Measurements from ENCODE around the gene DNAH2.

Gene DNAH2

DNA sequence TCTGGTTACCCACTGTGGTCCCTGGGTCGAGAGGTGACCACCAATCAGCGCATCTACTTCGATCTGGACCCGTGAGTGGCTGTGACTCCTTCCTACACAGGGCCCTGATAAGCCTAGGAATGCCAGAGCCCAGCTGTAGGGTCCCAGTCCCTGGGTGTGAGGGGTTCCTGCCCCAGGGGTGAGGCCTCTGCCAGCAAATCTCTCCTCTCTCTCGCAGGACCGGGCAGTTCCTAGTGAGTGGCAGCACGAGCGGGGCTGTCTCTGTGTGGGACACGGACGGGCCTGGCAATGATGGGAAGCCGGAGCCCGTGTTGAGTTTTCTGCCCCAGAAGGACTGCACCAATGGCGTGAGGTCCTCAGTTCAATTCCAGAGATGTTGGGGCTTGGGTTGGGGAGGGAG is 14.8 kb upstream of the DNAH2 start:
- no peak for DNase-seq

DNA sequence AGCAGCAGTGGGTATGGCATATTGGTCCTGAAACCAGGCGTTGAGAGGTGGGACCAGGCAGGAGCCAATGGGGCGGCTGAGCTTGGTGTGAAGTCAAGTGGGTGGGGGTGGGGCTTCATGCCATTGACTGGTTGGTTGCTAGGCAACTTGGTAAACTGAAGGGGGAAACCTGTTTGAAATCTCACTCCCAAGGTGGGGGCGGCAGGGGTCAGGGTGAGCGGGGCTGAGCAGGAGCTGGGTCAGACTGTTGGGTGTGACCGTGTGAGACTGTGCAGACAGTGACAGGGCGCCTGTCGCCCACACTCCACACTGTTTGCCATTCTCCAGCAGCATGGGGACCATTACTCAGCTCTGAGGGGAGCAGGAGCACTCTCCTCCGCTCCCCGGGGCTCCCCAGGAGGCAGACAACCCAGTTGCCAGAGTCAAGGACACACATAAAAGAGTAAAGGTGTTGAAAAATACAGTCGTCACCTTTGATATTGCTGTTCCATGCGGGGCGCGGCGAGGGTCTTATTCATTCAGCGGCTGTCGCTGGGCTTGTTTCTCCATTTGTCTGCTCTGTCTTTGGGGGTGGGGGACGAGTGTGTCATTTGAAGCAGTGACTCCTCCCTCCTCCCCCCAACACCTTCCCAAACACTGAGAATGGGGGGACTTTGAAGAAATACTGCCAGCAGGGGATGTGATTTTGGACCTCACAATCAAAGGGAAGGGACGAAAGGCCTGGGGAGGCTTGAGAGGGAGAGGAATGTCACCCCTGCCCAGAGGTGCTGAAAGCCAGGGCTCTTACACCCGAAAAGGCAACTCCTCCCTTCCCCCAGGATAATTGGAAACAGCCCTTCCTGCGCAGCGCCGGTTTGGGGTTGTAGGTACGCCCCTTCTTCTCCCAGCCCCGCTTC is 13.7 kb upstream of the DNAH2 start:
- no peak for DNase-seq

DNA sequence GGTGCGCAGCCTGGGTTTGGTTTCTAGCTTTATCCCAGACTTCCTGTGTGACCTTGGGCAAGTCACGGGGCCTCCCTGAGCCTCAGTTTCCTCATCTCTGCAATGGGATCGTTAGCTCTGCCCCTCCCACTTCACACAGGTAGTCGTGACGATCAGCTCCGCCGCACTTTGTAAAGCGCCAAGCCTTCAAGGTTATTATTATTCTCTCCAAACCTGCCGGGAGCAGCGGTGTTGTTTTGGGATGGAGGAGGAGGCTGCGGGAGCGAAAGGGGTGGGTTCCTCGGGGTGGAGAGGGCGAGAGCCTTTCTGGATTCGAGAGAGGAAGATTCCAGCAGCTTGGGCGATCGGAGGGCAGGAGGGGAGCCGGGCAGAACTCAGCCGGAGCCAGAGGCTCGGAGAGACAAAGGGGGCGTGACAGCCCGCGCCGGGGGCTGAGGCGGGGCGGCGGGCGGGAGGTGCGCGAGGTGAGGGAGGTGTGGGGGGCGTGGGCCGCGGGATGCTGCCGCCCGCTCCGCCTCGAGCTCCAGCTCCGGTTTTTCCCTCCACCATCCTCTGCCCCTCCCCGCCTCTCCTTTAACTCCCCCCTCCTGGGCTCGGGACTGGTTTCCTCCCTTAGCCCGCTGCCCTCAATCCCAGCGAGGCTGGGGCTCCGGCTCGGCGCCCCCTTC is 12.8 kb upstream of the DNAH2 start, which contains the start of gene EFNB3:
Gene EFNB3 (plus strand): TSS at position 602 of the 668 bp plus-strand sequence. CDS start 397 bp downstream, outside the sequence.
- peak in 1 of 2 experiments; percentile 31 for DNase-seq

DNA sequence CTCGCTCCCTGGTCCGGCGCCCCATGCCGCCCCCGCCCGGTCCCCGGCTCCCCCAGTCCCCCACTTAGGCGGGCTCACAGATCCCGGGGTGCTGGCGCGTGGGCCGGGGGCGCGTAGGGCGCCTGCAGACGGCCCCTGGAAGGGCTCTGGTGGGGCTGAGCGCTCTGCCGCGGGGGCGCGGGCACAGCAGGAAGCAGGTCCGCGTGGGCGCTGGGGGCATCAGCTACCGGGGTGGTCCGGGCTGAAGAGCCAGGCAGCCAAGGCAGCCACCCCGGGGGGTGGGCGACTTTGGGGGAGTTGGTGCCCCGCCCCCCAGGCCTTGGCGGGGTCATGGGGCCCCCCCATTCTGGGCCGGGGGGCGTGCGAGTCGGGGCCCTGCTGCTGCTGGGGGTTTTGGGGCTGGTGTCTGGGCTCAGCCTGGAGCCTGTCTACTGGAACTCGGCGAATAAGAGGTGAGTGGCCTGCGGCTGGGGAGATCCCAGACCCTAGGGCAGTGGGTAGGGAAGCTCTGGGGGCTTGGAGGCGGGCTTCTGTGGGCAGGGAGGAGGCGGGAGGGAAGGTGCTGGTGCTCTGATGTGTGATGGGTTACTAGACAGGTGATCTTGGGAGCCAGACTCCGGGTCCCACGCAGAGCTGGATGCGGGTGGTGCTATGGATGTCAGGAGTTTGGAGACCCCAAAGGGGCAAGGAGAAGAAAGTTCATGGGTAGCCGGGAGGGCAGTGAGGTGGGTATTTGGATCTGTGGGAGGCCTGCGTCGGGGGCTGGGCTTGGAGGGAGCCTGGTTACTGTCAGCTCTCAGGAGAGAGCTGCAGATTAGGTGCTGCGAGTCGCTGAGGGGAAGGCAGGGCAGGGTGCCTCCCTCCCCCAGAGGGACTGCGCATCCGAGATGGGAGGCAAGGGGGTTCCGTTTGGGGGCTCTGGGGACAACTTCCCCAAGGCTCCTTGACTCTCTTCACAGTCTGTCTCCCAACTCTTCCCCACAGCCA is 12.0 kb upstream of the DNAH2 start:
- no peak for DNase-seq

DNA sequence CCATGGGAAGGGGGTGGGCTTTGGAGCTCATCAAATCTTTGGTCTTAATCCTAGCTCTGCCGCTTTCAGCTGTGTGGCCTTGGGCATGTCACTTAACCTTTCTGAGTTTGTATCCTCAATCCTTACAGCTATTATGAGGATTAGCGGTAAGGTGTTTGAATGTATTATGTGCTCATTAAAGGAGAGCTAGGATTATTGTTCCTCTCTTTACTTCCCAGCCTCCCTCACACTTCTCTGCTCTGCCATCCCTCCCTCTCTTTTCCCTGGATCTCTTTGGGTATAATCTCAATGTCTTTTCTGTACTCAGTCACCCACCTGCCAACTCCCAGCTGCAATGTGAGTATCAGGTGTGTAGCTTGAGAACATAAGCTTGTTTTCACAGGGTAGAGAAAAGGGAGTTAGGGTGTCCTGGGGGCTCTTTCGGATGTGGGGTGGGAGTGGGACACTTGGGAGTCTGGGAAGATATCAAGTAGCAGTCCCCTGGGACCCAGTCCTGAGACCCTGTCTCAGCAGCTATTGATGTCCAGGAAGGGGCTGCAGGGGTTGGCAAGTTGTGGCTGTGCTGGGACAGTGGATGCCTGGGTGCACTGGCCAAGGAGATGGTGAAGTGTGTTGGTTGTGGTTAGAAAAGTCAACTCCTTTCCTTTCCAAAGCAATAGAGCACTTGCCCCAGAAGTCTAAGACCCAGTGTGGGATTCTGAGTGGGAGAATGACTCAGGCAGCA is 10.8 kb upstream of the DNAH2 start:
- DNase-seq: no peak

DNA sequence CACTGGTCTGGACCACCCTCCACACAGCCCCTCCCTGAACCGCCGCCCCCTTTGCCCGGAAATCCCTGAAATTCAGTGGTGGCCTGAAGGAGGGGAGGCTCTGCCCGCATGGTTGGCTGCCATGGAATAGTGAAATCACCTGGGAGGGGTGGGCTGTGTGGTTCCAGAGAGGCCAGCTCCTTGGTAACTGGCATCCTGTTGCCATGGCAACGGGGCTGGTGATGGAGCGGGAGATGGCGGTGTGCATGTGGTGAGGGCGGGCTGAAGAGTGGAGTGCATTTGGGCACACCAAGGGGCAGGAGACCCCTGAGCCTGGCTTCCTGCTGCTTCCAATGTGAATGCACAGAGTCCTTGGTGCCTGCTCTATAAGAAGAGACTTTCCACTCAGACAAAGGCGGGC is 10.1 kb upstream of the DNAH2 start:
- DNase-seq: no peak

DNA sequence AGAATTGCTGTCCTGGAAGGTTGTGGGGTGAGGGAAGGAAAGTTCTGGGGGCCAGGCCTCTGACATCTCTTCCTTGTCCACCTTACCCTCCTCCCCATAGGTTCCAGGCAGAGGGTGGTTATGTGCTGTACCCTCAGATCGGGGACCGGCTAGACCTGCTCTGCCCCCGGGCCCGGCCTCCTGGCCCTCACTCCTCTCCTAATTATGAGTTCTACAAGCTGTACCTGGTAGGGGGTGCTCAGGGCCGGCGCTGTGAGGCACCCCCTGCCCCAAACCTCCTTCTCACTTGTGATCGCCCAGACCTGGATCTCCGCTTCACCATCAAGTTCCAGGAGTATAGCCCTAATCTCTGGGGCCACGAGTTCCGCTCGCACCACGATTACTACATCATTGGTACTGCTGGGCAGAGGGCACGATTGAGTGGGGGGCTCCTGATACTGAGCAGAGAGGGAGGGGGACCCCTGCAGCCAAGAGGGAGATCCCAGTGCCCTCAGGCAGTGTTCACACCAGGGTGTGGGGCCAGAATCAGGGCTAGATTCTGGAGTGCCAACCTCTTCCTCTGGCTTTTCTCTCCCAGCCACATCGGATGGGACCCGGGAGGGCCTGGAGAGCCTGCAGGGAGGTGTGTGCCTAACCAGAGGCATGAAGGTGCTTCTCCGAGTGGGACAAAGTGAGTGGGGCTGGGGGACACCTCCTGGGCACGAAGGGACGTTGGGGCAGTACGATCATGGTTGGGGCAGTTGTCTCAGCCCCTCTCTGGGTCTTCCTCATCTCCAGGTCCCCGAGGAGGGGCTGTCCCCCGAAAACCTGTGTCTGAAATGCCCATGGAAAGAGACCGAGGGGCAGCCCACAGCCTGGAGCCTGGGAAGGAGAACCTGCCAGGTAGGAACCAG is 9.4 kb upstream of the DNAH2 start:
- DNase-seq: no peak

DNA sequence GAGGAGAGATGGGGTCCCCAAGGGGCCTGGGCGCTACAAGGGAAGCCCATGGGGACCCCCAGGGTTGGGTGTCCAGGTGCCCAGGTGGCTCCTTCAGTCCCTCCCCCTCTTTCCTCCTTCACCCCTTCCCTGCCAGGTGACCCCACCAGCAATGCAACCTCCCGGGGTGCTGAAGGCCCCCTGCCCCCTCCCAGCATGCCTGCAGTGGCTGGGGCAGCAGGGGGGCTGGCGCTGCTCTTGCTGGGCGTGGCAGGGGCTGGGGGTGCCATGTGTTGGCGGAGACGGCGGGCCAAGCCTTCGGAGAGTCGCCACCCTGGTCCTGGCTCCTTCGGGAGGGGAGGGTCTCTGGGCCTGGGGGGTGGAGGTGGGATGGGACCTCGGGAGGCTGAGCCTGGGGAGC is 8.5 kb upstream of the DNAH2 start:
- no peak for DNase-seq

DNA sequence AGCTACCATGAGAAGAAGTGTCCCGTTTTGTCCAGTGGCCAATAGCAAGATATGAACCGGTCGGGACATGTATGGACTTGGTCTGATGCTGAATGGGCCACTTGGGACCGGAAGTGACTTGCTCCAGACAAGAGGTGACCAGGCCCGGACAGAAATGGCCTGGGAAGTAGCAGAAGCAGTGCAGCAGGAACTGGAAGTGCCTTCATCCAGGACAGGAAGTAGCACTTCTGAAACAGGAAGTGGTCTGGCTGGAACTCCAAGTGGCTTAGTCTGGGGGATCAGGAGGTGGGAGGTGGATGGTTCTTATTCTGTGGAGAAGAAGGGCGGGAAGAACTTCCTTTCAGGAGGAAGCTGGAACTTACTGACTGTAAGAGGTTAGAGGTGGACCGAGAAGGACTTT is 7.2 kb upstream of the DNAH2 start:
- DNase-seq: no peak

DNA sequence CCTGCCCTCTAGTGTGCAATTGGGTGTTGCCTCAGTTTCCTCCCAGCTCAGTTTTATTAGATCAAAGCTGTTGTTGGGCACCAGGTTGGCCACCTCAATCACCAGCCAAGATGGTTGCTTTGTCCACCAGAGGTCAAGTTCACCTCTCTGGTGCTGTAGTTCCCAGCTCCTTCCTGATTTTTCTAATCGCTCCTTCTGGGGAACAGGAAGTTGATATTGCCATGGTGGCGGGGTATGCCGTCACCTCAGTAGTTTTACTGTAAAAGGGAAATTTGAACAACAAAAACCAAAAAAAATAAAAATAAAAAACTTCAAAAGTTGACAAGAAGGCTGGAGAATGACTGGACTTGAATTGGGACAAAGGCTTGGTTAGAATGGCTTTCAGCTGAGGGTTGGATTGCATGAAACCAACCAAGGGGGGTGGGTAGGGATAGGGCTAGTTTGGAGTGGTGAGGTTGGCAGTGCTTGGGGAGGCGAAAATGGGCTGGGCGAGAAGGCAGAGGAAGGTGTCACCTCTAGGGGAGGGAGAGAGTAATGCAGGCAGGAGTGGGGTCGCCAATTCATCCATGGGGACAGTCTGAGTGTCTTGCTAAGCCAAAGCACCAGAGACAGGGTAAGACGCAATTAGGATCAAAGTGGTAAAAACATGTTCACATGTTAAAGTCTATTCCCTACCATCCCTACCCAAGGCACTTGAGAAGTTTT is 6.3 kb upstream of the DNAH2 start:
- DNase-seq: no peak

DNA sequence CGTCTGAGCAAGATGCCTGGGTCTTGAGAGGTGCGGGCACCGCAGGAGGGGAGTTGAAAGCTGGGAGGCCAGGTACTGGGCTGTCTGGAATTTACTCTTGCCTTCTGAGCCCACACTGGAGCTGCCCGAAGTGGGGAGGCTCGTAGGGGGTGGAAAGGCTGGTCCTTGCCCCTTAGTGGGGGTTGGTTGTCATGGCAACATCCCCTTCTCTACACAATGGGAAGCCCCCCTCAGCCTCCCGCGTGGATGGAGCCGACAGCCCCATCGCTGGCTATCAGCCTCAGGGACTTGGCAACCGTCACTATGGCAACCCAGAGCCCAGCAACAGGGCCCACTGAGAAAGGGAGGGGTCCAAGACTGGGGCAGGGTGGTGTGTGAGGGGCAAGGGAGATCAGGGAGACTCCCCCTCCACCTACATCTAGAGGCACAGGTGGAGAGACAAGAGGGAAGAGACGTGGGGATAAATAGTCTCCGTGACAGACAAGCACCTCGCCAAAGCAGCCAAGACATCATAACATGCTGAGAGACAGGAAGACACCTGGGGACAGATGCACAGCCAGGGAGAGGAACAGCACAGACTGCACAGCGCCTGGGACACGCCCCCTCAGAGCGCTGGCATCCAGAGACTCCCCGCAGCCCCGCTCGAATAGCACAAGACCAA is 5.3 kb upstream of the DNAH2 start:
- DNase-seq: no peak

DNA sequence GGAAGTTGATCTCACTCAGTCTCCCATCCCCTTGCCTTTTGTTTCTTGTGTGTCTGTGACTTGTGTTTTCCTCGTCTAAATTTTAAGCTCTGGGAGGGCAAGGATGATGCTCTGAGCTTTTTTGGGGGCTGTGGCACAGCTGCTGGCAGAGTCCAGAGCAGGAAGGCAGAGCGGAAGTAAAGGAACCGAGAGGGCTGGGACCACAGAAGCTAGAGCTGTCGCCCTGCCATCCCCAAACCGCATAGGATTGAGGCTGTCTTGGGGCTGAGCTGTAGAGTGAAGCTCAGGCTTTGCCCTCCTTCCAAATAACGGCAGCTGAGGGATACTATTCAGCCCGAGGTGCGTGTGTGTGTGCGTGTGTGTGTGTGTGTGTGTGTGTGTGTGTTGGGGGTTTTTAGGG is 3.8 kb upstream of the DNAH2 start:
- DNase-seq: no peak

DNA sequence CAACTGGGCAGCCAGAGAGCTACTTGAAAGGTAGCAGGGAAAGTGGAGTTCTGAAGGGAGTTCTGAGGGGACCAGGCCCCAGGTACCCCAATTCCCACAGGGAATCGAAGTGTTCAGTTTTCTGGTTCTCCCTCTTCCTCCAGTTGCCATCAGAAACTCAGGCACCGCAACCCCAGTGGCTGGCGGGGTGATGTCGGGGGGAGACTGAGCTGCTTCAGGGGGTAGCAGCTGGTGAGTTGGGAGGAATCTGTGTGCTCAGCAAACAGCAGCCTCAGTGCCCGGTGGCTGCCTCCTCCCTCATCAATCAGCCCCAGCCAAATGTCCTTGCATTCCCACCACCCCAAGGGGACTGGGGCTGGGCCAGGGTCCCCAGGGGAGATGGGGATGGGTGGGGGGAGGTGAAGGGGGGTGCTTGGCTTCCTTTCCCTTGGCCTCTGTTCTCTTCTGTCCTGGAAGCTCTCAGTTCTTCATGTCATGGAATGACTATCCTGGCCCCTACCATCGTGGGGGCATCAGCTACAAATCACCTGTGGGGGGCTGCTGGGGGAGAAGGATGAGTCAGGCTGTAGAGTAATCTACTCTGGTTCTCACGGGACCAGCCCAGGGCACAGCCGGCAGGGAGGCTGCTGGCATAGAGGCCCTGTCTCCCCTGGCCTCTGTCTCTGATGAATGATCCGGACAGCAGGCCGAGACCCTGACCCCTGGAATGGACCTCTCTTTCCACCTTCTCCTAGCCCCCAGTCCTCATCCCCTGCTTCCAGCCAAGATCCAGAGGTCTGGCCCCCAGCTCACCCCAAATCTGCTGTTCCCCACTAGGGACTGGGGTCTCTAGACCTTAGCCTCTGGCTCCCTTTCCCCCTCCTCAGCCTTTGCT is 2.6 kb upstream of the DNAH2 start:
- no peak for DNase-seq

DNA sequence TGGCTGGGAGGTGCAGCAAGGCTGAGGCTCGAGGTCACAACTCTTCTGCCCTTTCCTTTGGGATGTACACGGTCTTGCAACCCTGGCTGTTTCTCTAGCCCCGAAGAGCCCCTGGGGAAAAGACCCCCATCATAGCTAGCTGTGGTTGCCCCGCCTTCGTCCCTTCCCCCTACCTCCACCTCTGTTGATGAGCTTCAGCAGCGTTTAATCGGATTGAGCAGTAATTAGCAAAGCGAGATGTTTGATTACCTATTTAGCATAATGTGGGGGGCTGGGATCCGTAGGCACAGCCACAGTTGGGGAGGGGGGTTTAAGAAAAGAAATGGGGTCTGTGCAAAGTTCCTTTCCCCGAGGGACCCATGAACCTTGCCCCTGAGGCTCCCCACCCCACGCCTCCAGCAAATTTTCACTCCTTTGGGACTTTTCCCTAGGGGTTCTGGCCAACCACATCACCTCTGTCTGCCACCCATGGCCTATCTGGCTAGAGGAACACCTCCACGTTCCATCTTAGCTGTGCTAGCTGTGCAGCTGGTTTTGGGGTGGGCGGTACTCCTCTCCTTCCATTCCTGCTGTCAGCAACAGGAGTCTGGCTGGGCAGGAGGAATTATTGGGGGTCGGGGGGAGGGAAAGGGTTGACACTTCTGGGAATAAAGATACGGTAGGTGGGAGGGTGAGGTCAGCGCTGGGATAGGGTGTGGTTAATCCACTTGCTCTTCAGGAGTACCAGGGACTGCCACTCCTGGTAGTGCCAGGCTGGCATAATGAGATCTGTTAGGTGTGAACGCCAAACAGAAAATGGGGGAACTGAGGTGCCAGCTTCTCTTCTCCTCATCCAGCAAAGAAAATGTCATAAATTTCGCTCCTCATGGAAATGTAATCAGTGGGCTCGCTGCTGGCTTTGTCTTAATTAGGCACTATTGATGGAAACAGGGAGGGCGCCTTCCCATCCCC is 1.3 kb upstream of the DNAH2 start:
- DNase-seq: no peak

DNA sequence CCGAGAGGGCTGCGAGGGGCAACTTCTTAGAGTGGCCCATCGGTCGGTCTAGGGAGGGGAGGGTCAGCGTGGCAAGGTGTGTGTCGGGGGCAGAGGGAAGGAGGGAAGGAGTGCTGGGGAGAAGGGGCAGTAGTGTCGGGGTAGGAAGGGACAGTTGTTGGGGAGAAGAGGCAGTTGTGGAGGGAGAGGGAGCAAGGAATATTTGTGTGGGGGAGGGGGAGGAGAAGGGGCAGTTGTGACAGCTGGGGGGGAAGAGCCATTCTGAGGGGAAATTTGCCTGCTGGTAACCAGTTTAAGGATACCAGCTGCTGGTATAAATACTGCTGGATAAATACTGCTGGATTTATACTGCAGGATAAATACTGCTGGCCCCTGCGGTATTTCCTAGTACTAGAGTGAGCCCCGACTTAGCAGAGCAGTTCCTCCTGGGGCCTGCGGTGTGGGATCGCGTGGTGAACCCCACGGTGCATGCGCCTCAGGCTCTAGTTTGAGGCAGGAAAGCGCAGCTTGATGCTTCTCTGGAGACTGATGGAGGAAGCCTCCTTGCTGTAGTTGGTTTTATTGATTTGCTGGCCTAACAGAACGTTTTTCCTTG is 309 bp downstream of the DNAH2 start:
- DNase-seq: peak in 1 of 2 experiments; percentile 18

DNA sequence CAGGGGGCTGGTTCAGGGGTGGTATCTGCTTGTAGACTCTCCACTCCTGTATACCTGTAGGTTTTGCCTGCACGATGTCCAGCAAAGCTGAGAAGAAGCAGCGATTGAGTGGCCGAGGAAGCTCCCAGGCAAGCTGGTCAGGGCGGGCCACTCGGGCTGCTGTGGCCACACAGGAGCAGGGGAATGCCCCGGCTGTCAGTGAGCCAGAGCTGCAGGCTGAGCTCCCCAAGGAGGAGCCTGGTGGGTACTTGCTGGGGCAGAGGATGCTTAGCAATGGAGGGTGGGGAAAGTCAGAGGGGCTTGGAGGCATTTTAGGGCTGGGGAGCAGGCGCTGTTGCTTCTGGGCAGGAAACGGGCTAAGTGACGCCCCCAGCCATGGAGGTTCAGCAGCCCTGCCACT is 2.1 kb downstream of the DNAH2 start:
- no peak for DNase-seq

DNA sequence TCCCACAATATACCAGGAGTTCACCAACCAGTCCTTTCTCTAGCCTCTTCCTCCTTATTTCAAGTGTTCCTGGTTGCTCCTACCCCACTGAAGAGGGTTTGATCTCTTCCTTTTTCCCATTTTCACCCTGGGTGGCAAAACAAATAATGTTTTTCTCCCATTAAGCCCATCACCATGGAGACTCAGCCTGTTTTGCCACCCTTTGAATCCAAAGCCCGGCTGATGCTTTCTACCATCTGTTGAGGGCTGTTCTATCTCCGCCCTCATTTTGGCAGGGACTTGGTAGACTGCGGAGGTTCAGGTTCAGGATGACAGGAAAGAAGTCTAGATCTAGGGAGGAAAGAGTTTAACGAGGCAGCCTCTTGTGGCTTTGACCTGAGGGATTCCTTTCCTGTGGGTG is 2.6 kb downstream of the DNAH2 start:
- no peak for DNase-seq
